ACC112 (cell line): Measurements from ENCODE around the gene RTN4RL2.

ENCODE experiments used
- H2AFZ ChIP-seq: fragments of 200-600 bp; sonication (generic); one replicate; pipeline ENCODE4 v1.6.0; 2017; ENCODE audit warnings: antibody characterized with exemption, low read length; ENCODE audit not compliant: unreplicated experiment
- H3K27ac ChIP-seq: fragments of 200-600 bp; sonication (generic); 2 replicates; pipeline ENCODE4 v1.5.1; 2014; ENCODE audit warnings: low read depth, mild to moderate bottlenecking, antibody characterized with exemption, low read length, moderate library complexity
- H3K27me3 ChIP-seq: fragments of 200-600 bp; sonication (generic); 2 replicates; pipeline ENCODE4 v1.6.1; 2014; ENCODE audit warnings: mild to moderate bottlenecking, antibody characterized with exemption, low read length, moderate library complexity, mixed read lengths; ENCODE audit not compliant: insufficient read depth
- H3K36me3 ChIP-seq: fragments of 200-600 bp; sonication (generic); 2 replicates; pipeline ENCODE4 v1.6.1; 2016; ENCODE audit warnings: mild to moderate bottlenecking, antibody characterized with exemption, low read length, moderate library complexity, mixed read lengths; ENCODE audit not compliant: insufficient read depth
- H3K4me1 ChIP-seq: fragments of 200-600 bp; sonication (generic); one replicate; pipeline ENCODE4 v1.6.1; 2016; ENCODE audit warnings: low read length, mixed read lengths; ENCODE audit not compliant: insufficient read depth, unreplicated experiment, control insufficient read depth
- H3K4me3 ChIP-seq: fragments of 200-600 bp; sonication (generic); 2 replicates; pipeline ENCODE4 v1.5.1; 2014; ENCODE audit warnings: mild to moderate bottlenecking, low read depth, low read length
- H3K79me2 ChIP-seq: fragments of 200-600 bp; sonication (generic); one replicate; pipeline ENCODE4 v1.6.0; 2016; ENCODE audit warnings: low read length; ENCODE audit not compliant: control insufficient read depth, unreplicated experiment, insufficient read depth

The RTN4RL2 gene

GRCh38 chr11:57453543-57454177 is 6.7 kb upstream of the RTN4RL2 start:
- peaks cover 37% of the 10 kb centered on the region for H3K27me3 ChIP-seq
- H2AFZ ChIP-seq = no peak overlapping the region
- H3K36me3 ChIP-seq = no peaks in the 10 kb centered on the region
- H3K27ac ChIP-seq = no peak overlapping the region
- H3K4me3 ChIP-seq = no peak overlapping the region
- H3K4me1 ChIP-seq = no peaks in the 10 kb centered on the region
- H3K79me2 ChIP-seq = no peaks in the 10 kb centered on the region

GRCh38 chr11:57456960-57457642 is 3.2 kb upstream of the RTN4RL2 start:
- Histone ChIP-seq H3K27ac (no peak overlapping the region), H3K79me2 (no peaks in the 10 kb centered on the region), H3K27me3 (peaks cover 58% of the 10 kb centered on the region), H3K4me3 (no peak overlapping the region), H3K4me1 (peaks cover 6% of the 10 kb centered on the region), H2AFZ (no peak overlapping the region), H3K36me3 (no peaks in the 10 kb centered on the region)

GRCh38 chr11:57457643-57458023 is 2.7 kb upstream of the RTN4RL2 start:
- no peak overlapping the region for H3K4me3 ChIP-seq
- peaks cover 58% of the 10 kb centered on the region for H3K27me3 ChIP-seq
- H2AFZ ChIP-seq = no peak overlapping the region
- no peak overlapping the region for H3K27ac ChIP-seq
- no peaks in the 10 kb centered on the region for H3K36me3 ChIP-seq
- peaks cover 6% of the 10 kb centered on the region for H3K4me1 ChIP-seq
- no peaks in the 10 kb centered on the region for H3K79me2 ChIP-seq

GRCh38 chr11:57458060-57458409 is 2.3 kb upstream of the RTN4RL2 start:
- no peaks in the 10 kb centered on the region for H3K79me2 ChIP-seq
- H3K4me3 ChIP-seq = 0 out of 2 replicates have a peak overlapping the region, but pooled peaks have one; percentile 60
- peaks cover 55% of the 10 kb centered on the region for H3K27me3 ChIP-seq
- H2AFZ ChIP-seq = no peak overlapping the region
- no peaks in the 10 kb centered on the region for H3K36me3 ChIP-seq
- H3K27ac ChIP-seq = no peak overlapping the region
- H3K4me1 ChIP-seq = peaks cover 6% of the 10 kb centered on the region

- Histone ChIP-seq H3K79me2 (no peaks in the 10 kb centered on the region), H3K4me3 (peak overlapping the region; percentile 60), H3K4me1 (peaks cover 6% of the 10 kb centered on the region), H3K27me3 (peaks cover 50% of the 10 kb centered on the region), H3K36me3 (no peaks in the 10 kb centered on the region), H3K27ac (no peak overlapping the region), H2AFZ (peak overlapping the region; percentile 58)
These were observed 1.7 kb upstream of the RTN4RL2 start for GRCh38 chr11:57458410-57459163.

GRCh38 chr11:57459164-57460021 is 935 bp upstream of the RTN4RL2 start:
- H2AFZ ChIP-seq = peak overlapping the region; percentile 58

GRCh38 chr11:57460758-57461749 is 726 bp downstream of the RTN4RL2 start:
- Histone ChIP-seq H3K4me1 (peaks cover 6% of the 10 kb centered on the region), H3K79me2 (no peaks in the 10 kb centered on the region), H3K27ac (no peak overlapping the region), H3K27me3 (peaks cover 48% of the 10 kb centered on the region), H2AFZ (peak overlapping the region; percentile 23), H3K36me3 (no peaks in the 10 kb centered on the region), H3K4me3 (peak overlapping the region; percentile 60)

More at GRCh38 chr11:57459164-57460021, 935 bp upstream of the RTN4RL2 start:
- Histone ChIP-seq H3K4me3 (peak overlapping the region; percentile 60), H3K36me3 (no peaks in the 10 kb centered on the region), H3K4me1 (peaks cover 6% of the 10 kb centered on the region), H3K27ac (no peak overlapping the region), H3K27me3 (peaks cover 48% of the 10 kb centered on the region), H3K79me2 (no peaks in the 10 kb centered on the region)

- Histone ChIP-seq H3K79me2 (no peaks in the 10 kb centered on the region), H3K36me3 (no peaks in the 10 kb centered on the region), H3K27ac (no peak overlapping the region), H3K4me1 (peaks cover 6% of the 10 kb centered on the region), H2AFZ (no peak overlapping the region), H3K27me3 (peaks cover 48% of the 10 kb centered on the region), H3K4me3 (no peak overlapping the region)
These were observed 1.6 kb downstream of the RTN4RL2 start for GRCh38 chr11:57461841-57462489.

GRCh38 chr11:57462597-57462996 is 2.3 kb downstream of the RTN4RL2 start:
- Histone ChIP-seq H3K27me3 (peaks cover 48% of the 10 kb centered on the region), H3K36me3 (no peaks in the 10 kb centered on the region), H3K4me1 (peaks cover 6% of the 10 kb centered on the region), H2AFZ (no peak overlapping the region), H3K4me3 (no peak overlapping the region), H3K27ac (no peak overlapping the region), H3K79me2 (no peaks in the 10 kb centered on the region)
